ENCODE measurements around the gene TMTC1.

GRCh38 chr12:29711381-29711780 is 72.4 kb downstream of the TMTC1 start:
- no peak for TF ChIP-seq CTCF (IDR thresholded peaks at IDR 0.05; ENCODE audit: poor library complexity)
- TF ChIP-seq EZH2 (IDR thresholded peaks at IDR 0.05; ENCODE audit: borderline replicate concordance): no peak
- TF ChIP-seq EZH2phosphoT487 (IDR thresholded peaks at IDR 0.05; ENCODE audit: low read depth, severe bottlenecking, unreplicated experiment): no peak

All from hepatocyte (in vitro differentiated cells).